NCI-H2081 treated with DMSO at 0.1 percent for 48 hours (cell line): ENCODE data around the gene C1QTNF1.

ENCODE experiments used
- DNase-seq: peaks from one replicate; lab custom pipeline; 2025; lab: John Stamatoyannopoulos, UW

Gene C1QTNF1

GRCh38 chr17:78992542-78993212, 31.3 kb upstream of the C1QTNF1 start:
- no peak for DNase-seq

- no peak for DNase-seq
Measured at GRCh38 chr17:78993241-78993956, 30.6 kb upstream of the C1QTNF1 start.

- no peak for DNase-seq
Measured at GRCh38 chr17:78993981-78994671, 29.8 kb upstream of the C1QTNF1 start.

GRCh38 chr17:78995022-78995760, 28.8 kb upstream of the C1QTNF1 start:
- no peak for DNase-seq

- DNase-seq, result no peak
Measured at GRCh38 chr17:78995761-78996451, 28.1 kb upstream of the C1QTNF1 start.

GRCh38 chr17:78996781-78997201, 27.2 kb upstream of the C1QTNF1 start:
- DNase-seq, result no peak

- DNase-seq, result no peak
Measured at GRCh38 chr17:78997231-78997741, 26.7 kb upstream of the C1QTNF1 start.

GRCh38 chr17:78997881-78998280, 26.1 kb upstream of the C1QTNF1 start:
- DNase-seq, result no peak

GRCh38 chr17:78998311-78999055, 25.5 kb upstream of the C1QTNF1 start:
- DNase-seq, result no peak

- no peak for DNase-seq
Measured at GRCh38 chr17:78999056-78999768, 24.8 kb upstream of the C1QTNF1 start.

GRCh38 chr17:78999947-79000395, 24.0 kb upstream of the C1QTNF1 start:
- no peak for DNase-seq

- DNase-seq, result no peak
Measured at GRCh38 chr17:79000396-79001189, 23.4 kb upstream of the C1QTNF1 start.

GRCh38 chr17:79001190-79002020, 22.6 kb upstream of the C1QTNF1 start:
- DNase-seq, result no peak

- DNase-seq, result no peak
Measured at GRCh38 chr17:79002291-79002690, 21.7 kb upstream of the C1QTNF1 start.

GRCh38 chr17:79002796-79003593, 21.0 kb upstream of the C1QTNF1 start:
- no peak for DNase-seq

GRCh38 chr17:79003661-79004411, 20.1 kb upstream of the C1QTNF1 start:
- no peak for DNase-seq
